ENCODE data around the gene GRB10.

Gene GRB10

DNA sequence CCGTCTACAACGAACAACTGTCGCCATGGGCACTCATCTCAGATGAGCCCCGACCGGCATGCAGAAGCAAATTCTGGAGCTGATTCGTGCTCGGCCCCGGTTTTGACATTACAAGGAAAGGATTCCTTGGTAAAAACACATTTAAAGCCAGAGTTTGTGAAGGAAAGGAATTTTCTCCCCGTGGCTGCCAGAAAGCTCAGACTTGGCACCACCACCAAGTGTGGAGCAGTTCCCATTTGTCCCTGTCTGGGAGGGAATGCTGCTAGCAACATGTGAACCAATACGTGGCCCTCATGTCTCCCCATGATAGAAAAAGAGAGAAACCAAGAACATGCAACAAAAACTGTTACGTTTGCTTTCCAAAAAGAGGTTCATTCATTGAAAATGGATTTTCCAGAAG is 162.3 kb downstream of the GRB10 start:
- ATAC-seq: no peak
- DNase-seq (ENCODE audit: low spot score in 2 of 2): peak in 1 of 2 donors; percentile 23
- H3K36me3 Mint-ChIP-seq: no peaks in the 10 kb centered on the region
- H3K9me3 Mint-ChIP-seq: no peaks in the 10 kb centered on the region
- H3K4me3 Mint-ChIP-seq: no peak overlapping the region
- H3K27ac Mint-ChIP-seq: no peak overlapping the region
- no peaks in the 10 kb centered on the region for H3K4me1 Mint-ChIP-seq

DNA sequence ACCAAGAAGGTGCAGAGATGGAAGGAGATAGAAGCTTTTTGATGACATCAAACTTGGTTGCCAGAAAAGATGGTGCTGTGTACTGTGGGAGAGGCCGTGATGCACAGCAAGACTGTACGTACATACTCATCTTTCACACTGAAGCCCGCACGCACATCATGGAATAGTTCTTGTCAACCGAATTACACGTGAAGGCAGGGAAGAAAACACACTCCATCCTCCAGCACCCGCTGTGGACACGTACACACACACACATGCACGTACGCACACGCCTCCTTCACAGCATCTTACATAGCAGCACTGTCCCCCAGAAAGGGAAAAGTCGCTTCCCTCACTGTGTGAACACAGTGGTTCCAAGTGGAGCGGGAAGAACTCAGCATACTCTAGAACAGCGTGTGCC is 163.0 kb downstream of the GRB10 start:
- H3K9me3 Mint-ChIP-seq: no peaks in the 10 kb centered on the region
- H3K27ac Mint-ChIP-seq: no peak overlapping the region
- H3K36me3 Mint-ChIP-seq: no peaks in the 10 kb centered on the region
- peaks cover 3% of the 10 kb centered on the region for H3K4me1 Mint-ChIP-seq
- DNase-seq (ENCODE audit: low spot score in 2 of 2) (peak in 1 of 2 donors; percentile 37), ATAC-seq (no peak)
- no peak overlapping the region for H3K4me3 Mint-ChIP-seq

DNA sequence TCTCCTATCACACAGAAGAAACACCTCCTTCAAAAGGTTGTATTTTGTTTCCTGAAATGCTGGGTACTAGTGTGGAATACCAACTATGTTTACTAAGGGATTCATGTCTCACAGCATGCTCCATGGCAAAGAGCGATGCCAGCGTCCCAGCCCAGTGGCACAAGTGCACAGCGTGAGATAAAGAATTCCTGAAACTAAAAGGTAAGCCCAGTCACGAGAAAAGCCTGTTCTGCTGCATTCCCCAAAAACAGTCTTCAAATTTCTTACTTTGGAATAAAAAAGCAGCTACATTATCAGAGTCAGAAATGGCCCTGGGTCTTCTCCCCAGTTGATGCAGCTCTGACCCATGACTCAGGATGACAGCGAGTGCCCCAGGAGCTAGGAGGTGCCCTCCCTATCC is 164.4 kb downstream of the GRB10 start:
- Mint-ChIP-seq H3K27ac (no peak overlapping the region), H3K4me3 (no peak overlapping the region), H3K36me3 (no peaks in the 10 kb centered on the region), H3K9me3 (no peaks in the 10 kb centered on the region), H3K4me1 (peaks cover 7% of the 10 kb centered on the region)
- ATAC-seq: no peak
- no peak for DNase-seq (ENCODE audit: low spot score in 2 of 2)

DNA sequence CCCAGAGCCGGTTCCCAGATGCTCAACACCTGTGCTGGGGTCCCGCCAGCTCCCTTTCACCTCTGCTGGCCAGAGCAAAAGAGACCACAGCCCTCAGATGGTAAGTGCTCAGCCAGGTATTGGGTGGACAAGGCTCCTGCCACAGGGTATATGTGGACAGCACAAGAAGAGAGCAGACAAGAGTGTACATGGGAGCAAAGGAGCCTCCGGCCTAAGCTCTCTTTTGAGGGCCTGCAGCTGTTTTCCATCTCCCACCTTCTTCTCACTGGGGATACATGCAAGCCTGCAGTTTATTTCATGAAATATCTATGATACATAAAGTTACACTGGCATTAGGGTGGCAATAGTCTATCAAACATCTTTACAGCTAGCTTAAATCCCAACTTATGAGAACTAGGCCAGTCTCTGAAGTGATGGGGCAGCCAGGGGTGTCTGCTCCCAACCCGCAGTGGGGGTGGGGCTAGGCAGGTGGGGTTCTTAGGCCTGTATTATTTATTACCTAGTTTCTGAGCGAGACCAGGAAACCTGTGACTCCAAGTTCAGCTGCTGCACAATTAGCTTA is 167.1 kb downstream of the GRB10 start:
- no peak for ATAC-seq
- H3K27ac Mint-ChIP-seq: no peak overlapping the region
- H3K4me1 Mint-ChIP-seq: peaks cover 14% of the 10 kb centered on the region
- no peaks in the 10 kb centered on the region for H3K36me3 Mint-ChIP-seq
- DNase-seq (ENCODE audit: low spot score in 2 of 2): no peak
- H3K9me3 Mint-ChIP-seq: no peaks in the 10 kb centered on the region
- H3K4me3 Mint-ChIP-seq: no peak overlapping the region

DNA sequence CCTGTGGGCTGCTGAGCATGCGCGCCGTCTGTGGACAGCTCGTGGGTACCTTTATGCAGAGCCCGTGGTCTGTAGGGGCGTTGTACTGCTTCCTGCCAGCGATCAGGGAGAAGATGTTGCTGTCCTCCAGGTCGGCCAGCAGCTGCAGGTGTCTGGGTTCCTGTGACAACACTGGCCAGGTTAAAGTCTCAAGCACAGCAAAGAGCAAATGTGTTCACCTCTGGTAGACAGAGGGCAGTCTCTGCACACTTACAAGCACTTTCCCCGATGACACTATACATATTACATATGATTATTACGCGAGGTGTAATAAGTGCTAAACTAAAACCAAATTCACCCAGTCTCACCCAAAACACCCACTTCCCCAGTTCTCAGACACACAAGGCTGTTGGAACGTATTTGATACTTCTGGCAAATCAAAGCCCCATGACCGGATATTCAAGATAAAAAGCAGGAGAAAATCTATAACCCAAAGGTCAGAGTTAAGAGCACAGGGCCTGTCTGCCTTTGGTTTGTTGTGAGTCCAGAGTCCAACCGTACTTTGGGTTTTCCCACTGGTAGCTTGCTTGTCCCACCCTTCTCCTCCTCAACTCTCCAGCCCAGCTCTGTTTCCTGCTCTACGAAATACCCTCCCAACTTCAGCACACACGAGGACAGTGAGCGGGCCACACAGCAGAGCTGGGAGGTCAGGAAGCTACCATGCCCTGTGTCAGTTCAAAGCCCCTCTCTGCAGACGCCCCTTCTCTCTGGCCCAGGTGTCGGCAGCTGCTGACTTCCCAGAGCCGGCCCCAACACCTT is 167.8 kb downstream of the GRB10 start:
- Mint-ChIP-seq H3K4me3 (no peak overlapping the region), H3K27ac (no peak overlapping the region), H3K36me3 (no peaks in the 10 kb centered on the region), H3K4me1 (peaks cover 21% of the 10 kb centered on the region), H3K9me3 (no peaks in the 10 kb centered on the region)
- peak in 1 of 2 donors; percentile 47 for DNase-seq (ENCODE audit: low spot score in 2 of 2)
- peak; percentile 45 for ATAC-seq

DNA sequence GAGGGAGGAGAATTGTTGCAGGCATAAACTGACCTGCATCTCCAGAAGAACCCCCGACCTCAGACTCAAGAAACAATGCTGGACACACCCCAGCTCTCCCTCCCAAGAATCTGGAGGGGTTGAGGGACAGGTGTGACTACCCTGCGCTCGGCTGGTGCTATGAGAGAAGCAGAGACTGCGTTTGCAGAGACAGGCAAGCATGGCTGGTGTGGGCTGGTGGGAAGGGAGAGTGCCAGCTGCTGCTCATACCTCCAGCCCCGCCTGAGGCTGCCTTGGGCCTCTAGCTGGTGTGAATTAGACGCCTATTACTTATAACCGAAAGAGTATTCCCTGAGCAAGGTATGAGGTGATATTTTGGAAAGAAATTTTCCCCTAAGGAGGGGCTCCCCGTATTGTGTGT is 169.2 kb downstream of the GRB10 start:
- DNase-seq (ENCODE audit: low spot score in 2 of 2) (peak in 1 of 2 donors; percentile 23), ATAC-seq (no peak)
- Mint-ChIP-seq H3K4me1 (peaks cover 28% of the 10 kb centered on the region), H3K9me3 (no peaks in the 10 kb centered on the region), H3K36me3 (no peaks in the 10 kb centered on the region), H3K27ac (no peak overlapping the region), H3K4me3 (no peak overlapping the region)

DNA sequence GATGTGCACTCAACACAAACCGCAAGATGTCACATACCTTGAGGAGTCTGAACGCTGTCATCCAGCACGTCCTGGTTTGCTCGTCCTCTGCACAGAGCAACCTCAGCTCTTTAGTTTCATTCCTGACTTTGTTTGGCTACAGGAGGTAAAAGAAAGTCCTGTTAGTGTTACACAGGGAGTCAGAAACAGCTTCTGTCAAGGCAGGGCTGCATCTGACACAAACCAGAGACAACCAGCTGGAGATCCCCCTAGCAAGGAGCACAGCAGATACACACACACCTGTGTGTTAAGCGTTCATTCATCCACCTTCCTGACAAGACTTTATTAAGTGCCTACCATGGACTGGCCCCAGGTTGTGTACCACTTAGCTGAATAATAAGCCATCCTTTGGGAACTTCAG is 170.0 kb downstream of the GRB10 start:
- peaks cover 36% of the 10 kb centered on the region for H3K4me1 Mint-ChIP-seq
- ATAC-seq (no peak), DNase-seq (ENCODE audit: low spot score in 2 of 2) (peak in 1 of 2 donors; percentile 46)
- H3K36me3 Mint-ChIP-seq: no peaks in the 10 kb centered on the region
- H3K27ac Mint-ChIP-seq: no peak overlapping the region
- no peaks in the 10 kb centered on the region for H3K9me3 Mint-ChIP-seq
- no peak overlapping the region for H3K4me3 Mint-ChIP-seq

DNA sequence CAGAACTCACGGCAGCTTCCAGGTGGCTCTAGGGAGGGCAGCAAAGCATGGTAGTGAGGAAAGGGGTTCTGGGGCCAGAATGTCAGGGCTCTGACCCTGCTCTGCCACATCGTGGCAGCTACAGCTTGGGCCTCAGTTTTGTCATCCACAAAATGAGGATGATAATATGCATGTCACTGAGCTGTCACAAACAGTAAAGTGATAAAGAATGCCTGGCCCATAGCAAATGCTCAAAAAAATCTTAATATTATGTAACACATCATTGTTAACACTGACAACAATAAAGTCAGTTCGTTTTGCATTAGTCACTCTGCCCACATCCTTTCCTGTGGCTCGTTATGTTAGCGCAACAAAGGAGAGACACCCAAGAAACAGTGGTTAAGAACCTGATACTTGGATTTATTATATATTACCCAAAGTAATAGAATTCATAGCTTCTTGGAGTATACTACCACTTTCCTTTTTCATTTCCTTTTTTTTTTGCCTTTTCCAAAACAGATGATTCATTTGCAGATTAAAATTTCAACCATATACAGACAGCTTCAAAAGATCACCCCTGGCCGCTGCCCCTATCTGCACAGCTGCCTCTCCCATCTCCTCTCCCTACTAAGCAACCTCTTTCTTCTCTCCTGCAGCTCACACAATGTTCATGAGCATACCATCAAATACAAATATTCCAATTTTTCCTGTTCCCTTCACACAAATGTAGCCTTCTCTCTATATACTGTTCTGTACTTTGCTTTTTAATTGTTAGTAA is 172.0 kb downstream of the GRB10 start:
- H3K36me3 Mint-ChIP-seq: no peaks in the 10 kb centered on the region
- ATAC-seq (peak; percentile 90), DNase-seq (ENCODE audit: low spot score in 2 of 2) (no peak)
- no peak overlapping the region for H3K4me3 Mint-ChIP-seq
- peaks cover 40% of the 10 kb centered on the region for H3K4me1 Mint-ChIP-seq
- H3K9me3 Mint-ChIP-seq: no peaks in the 10 kb centered on the region
- H3K27ac Mint-ChIP-seq: no peak overlapping the region

DNA sequence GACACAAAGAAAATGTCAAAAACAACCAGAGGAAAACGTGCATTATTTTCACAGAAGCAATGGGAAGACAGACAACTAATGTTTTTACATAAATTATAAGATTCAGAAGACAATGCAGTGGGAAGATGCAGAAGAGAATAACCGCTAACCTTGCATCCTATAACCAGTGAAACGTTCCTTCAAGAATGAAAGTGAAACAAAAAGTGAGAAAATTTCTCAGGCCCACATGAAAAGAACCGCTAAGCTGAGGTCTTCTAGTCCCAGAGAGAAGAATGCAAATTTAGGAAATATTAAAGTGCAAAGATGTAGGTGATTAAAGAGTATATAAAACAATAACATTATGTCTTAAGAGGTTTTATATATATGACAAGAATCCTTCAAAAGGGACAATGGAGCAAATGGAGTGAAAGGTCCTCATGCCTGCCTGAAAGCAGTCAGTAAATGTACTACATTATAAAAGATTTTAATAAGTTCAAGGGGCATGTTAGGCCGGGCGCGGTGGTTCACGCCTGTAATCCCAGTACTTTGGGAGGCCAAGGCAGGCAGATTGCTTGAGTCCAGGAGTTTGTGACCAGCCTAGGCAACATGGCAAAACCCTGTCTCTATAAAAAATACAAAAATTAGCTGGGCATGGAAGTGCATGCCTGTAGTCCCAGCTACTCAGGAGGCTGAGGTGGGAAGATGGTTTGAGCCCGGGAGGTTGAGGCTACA is 174.3 kb downstream of the GRB10 start:
- Mint-ChIP-seq H3K27ac (no peak overlapping the region), H3K9me3 (no peaks in the 10 kb centered on the region), H3K4me3 (no peak overlapping the region), H3K36me3 (no peaks in the 10 kb centered on the region), H3K4me1 (peaks cover 32% of the 10 kb centered on the region)
- ATAC-seq (peak; percentile 44), DNase-seq (ENCODE audit: low spot score in 2 of 2) (no peak)

DNA sequence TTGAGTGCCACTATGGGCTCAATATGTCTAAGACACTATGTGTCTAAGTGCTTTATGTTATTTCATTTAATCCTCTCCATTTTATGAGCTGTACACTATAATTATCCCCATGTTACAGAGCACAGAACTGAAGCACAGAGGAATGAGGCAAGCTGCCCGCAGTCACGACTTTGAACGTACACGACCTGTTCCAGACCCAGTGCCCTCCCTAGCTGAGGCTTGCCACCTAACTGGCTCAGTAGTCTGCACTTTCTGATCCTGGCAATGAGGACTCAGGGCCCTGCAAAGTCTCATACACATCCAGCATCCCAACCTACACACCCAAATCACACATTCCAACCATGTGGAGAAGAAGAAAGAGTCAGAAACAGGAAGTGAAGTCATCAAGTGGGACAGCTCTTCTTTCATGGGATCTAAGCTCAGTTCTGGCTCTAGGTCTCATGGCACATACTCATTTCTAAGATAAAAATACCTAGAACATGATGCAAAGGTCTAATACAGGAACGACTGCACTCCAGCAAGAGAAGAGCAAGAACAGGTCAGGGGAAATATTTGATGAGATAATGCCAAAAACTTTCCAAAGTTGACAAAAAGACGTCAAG is 175.1 kb downstream of the GRB10 start:
- H3K4me3 Mint-ChIP-seq: no peak overlapping the region
- ATAC-seq (no peak), DNase-seq (ENCODE audit: low spot score in 2 of 2) (no peak)
- H3K9me3 Mint-ChIP-seq: no peaks in the 10 kb centered on the region
- H3K4me1 Mint-ChIP-seq: peaks cover 32% of the 10 kb centered on the region
- no peaks in the 10 kb centered on the region for H3K36me3 Mint-ChIP-seq
- H3K27ac Mint-ChIP-seq: no peak overlapping the region

DNA sequence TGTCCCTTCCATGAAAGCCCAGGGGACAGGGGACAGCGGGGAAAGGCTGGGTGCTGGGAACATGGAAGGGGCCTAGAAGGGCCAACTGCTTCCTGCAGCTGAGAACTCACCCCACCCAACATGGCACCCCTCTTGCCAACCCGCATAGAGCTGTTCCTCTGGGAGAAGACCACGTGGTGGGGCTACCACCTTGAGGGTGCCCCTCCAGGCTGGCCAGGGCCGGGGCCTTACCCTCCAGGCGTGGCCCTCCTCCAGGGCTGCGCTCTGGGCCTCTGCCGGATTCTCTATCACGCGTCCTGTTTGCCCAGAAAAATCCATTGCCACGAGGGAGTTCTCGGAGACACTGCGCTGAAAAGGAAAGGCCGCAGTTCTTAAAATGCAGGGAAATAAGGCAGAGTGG is 177.6 kb downstream of the GRB10 start:
- ATAC-seq (no peak), DNase-seq (ENCODE audit: low spot score in 2 of 2) (no peak)
- Mint-ChIP-seq H3K36me3 (no peaks in the 10 kb centered on the region), H3K4me1 (peaks cover 21% of the 10 kb centered on the region), H3K4me3 (no peak overlapping the region), H3K9me3 (no peaks in the 10 kb centered on the region), H3K27ac (no peak overlapping the region)

DNA sequence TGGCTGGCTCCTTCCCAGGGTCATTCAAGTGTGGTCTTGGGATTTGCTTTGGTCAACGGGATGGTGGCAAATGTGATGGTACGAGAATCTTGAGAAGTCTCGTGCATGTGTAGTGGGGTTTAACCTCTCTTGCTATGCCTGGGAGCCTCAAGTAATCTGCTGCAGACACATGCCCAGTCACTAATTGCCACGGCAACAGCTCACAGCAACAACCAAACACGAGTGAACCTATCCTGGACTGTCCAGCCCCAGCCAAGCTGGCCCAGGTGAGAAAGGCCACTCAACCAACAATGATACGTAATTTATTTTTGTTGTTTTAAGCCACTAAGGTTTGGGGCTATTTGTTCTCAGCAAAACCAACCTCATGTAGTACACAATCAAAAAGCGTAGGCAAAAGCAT is 179.4 kb downstream of the GRB10 start:
- Mint-ChIP-seq H3K27ac (no peak overlapping the region), H3K4me1 (peaks cover 10% of the 10 kb centered on the region), H3K36me3 (no peaks in the 10 kb centered on the region), H3K4me3 (no peak overlapping the region), H3K9me3 (no peaks in the 10 kb centered on the region)
- no peak for DNase-seq (ENCODE audit: low spot score in 2 of 2)
- ATAC-seq: no peak

DNA sequence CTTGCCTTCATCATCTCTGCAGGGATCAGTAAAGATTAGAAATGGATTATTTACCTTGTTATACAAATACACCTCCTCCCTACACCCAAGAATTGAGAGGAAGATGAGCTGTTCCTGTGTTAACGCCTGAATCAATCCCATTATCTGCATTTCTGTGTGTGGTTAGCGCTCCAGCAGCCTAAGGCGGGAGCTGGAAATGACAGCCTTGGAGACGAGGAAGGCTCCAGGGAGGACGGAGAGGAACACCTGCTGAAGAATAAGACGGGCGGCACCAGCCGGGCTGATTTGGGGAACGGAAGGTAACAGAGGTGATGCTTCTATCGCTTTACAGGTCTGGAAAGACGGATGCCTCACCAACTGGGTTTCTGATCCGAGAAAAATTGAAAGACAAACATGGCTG is 183.3 kb downstream of the GRB10 start:
- Mint-ChIP-seq H3K9me3 (no peaks in the 10 kb centered on the region), H3K27ac (no peak overlapping the region), H3K36me3 (no peaks in the 10 kb centered on the region), H3K4me3 (no peak overlapping the region), H3K4me1 (peaks cover 13% of the 10 kb centered on the region)
- no peak for ATAC-seq
- no peak for DNase-seq (ENCODE audit: low spot score in 2 of 2)

DNA sequence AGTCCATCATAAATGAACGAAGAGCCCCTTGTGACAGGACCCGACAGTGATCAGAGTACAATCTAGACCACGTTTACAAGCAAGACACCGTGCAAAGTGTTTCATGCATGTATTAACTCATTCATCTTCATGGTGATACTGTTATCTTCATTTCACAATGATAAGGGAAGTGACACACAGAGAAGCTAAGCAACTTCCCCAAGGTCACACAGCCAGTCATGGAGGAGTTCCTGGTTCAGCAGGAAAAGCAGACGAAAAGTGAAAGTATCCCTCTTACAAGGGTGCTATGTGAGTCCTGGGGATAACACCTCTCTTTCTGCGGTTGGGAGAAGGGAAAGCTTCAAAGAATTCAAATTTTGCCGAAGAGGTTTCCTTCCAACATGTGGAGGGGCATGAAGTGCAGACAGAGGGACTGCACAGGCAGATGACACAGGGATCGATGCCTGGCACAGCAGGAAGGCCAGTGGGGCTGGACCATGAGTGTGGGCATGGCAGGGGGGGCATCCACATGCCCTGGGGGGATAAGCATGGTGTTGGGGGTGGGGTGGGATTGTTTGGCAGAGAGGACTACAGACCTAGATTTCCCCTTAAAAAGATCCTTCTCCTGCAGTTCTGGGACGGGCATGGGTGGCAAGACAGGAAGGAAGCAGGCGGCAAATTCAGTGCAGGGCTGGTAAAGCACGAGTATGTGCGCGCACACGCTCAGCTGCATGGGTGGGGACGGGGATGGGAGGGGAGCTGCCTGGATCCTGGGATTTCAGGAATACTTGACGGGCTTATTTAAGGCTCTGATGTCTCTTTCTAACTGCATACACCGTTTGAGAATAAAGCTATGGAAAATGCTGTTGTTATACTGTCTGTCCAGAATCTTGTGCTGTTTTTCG is 184.0 kb downstream of the GRB10 start:
- Mint-ChIP-seq H3K9me3 (no peaks in the 10 kb centered on the region), H3K27ac (no peak overlapping the region), H3K4me3 (no peak overlapping the region), H3K4me1 (peaks cover 19% of the 10 kb centered on the region), H3K36me3 (no peaks in the 10 kb centered on the region)
- ATAC-seq (no peak), DNase-seq (ENCODE audit: low spot score in 2 of 2) (no peak)
